GM04504 (cell line): ENCODE measurements around the gene ACLY.
"Not testable (repeated sequence)": the region's sequence is repeated elsewhere in the genome, so short reads cannot be mapped to it uniquely, and the experiment has no call there.

ENCODE experiments used
- DNase-seq: peaks from one replicate; pipeline ENCODE4 v3.0.0-alpha.2; 2012; ENCODE audit warnings: low read depth

ACLY gene

GRCh38 chr17:41939044-41939692 is 20.4 kb upstream of the ACLY start:
- DNase-seq: no peak

- DNase-seq: no peak
These were observed 19.5 kb upstream of the ACLY start for GRCh38 chr17:41937970-41938954.

GRCh38 chr17:41935641-41936040 is 16.9 kb upstream of the ACLY start:
- DNase-seq: no peak

GRCh38 chr17:41932816-41933389 is 14.2 kb upstream of the ACLY start:
- DNase-seq: no peak

GRCh38 chr17:41931715-41932114 is 13.0 kb upstream of the ACLY start:
- DNase-seq: not testable (repeated sequence)

GRCh38 chr17:41930833-41931156 is 12.0 kb upstream of the ACLY start:
- not testable (repeated sequence) for DNase-seq

GRCh38 chr17:41930009-41930832 is 11.5 kb upstream of the ACLY start, which contains the start of gene ODAD4:
Gene ODAD4 (plus strand): TSS chr17:41930617. CDS start chr17:41930724, 107 bp downstream.
- DNase-seq: peak; percentile 96

- DNase-seq: no peak
These were observed 10.0 kb upstream of the ACLY start for GRCh38 chr17:41928693-41929251.

- DNase-seq: no peak
These were observed 7.3 kb upstream of the ACLY start for GRCh38 chr17:41925991-41926590.

GRCh38 chr17:41920580-41920955 is 1.8 kb upstream of the ACLY start:
- DNase-seq: no peak

GRCh38 chr17:41919840-41920579 is 1.3 kb upstream of the ACLY start:
- DNase-seq: no peak

- DNase-seq: no peak
These were observed 540 bp upstream of the ACLY start for GRCh38 chr17:41919165-41919817.

GRCh38 chr17:41917679-41918313 is 955 bp downstream of the ACLY start:
- DNase-seq: no peak

GRCh38 chr17:41917192-41917591 is 1.6 kb downstream of the ACLY start:
- DNase-seq: peak; percentile 80

- no peak for DNase-seq
These were observed 3.2 kb downstream of the ACLY start for GRCh38 chr17:41915566-41915965.

- DNase-seq: no peak
These were observed 3.7 kb downstream of the ACLY start for GRCh38 chr17:41915020-41915419.

- DNase-seq: no peak
These were observed 4.4 kb downstream of the ACLY start for GRCh38 chr17:41914358-41914766.

- no peak for DNase-seq
These were observed 5.0 kb downstream of the ACLY start for GRCh38 chr17:41913798-41914197.

GRCh38 chr17:41912925-41913324 is 5.8 kb downstream of the ACLY start:
- no peak for DNase-seq
